Stomach (tissue), 4 donors: Measurements from ENCODE around the gene PPP1R15A.

Experiments used
- EP300 ChIP-seq: sonication (generic); formaldehyde crosslinking; IDR thresholded peaks from one replicate; pipeline ENCODE4 v1.6.1; 2017; ENCODE audit warnings: antibody characterized with exemption
- POLR2A ChIP-seq, 4 donors: fragments of 450-650 bp; IDR thresholded peaks; one replicate each; pipeline ENCODE4 v1.6.1; 2016; ENCODE audit warnings: antibody characterized with exemption in 4 of 4, control low read depth in 2 of 4, mild to moderate bottlenecking in 1 of 4, moderate library complexity in 1 of 4
- TF ChIP-seq, protein P1 (sequence below), 7 experiments: fragments of 450-650 bp in 4 of 7; fragments of 200-600 bp in 3 of 7; sonication (generic) in 3 of 7; IDR thresholded peaks; one replicate each; pipeline ENCODE4 v1.5.1; 2016 to 2019; ENCODE audit warnings: antibody characterized with exemption in 7 of 7, control low read depth in 2 of 7, mild to moderate bottlenecking in 1 of 7

DNA sequence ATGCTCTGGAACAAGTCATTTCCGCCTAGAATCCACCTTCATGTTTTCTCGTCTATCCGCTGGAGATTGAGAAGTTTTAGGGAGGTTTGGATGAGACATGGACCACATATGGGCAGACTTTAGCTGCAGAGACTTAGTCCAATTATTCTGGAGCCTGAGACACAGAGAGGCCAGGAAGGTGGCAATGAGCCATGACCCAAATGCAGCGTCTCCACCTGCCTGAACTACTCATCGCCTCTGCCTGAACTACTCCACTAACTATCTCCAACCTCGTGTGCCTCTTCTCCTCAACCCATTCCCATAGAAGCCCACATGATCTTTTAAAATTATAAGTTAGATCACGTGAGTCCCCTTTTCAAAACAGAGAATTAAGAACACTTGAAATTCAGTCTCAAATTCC, 9.4 kb upstream of the PPP1R15A start:
- TF ChIP-seq EP300: no peak
- TF ChIP-seq, protein P1, sequence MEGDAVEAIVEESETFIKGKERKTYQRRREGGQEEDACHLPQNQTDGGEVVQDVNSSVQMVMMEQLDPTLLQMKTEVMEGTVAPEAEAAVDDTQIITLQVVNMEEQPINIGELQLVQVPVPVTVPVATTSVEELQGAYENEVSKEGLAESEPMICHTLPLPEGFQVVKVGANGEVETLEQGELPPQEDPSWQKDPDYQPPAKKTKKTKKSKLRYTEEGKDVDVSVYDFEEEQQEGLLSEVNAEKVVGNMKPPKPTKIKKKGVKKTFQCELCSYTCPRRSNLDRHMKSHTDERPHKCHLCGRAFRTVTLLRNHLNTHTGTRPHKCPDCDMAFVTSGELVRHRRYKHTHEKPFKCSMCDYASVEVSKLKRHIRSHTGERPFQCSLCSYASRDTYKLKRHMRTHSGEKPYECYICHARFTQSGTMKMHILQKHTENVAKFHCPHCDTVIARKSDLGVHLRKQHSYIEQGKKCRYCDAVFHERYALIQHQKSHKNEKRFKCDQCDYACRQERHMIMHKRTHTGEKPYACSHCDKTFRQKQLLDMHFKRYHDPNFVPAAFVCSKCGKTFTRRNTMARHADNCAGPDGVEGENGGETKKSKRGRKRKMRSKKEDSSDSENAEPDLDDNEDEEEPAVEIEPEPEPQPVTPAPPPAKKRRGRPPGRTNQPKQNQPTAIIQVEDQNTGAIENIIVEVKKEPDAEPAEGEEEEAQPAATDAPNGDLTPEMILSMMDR (IDR thresholded peaks at IDR 0.05): no peak
- TF ChIP-seq POLR2A (IDR thresholded peaks at IDR 0.05): no peak
